ENCODE results near the gene TIMM23.

The TIMM23 gene

DNA sequence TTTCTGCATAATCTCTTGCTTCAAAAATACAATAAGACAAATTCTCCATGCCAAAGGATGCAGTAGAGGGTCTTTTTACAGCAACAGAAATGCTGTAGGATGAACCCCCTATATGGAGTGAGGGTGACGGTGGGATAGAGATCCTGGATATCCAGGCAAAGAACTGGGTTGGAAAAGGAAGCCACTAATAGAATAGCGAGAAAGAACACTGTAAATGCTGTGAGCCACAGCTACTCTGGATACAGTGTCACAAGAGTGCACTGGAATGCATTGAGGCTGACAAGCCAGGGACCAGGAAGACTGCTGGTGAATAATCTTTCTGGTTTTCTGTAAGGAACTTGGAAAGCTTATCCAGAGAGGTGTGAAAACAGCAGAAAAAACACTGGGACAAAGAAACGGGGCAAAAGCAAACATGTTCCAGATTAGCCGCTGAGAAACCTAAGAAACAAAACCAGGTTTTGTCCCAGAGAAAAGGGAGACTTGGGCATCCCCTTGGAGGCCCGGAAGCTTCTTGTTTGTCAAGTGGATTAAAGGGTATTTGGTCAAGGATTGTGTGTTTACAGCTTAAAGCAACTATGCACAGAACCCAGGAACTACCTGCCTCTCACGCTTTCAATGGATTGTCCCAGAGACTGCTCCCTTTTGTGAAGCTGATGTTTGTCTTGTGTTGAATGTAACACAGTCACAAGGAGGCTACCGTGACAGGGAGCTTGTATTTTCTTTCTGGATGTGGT is 79.9 kb downstream of the TIMM23 start:
- FAIRE-seq (no peak), DNase-seq (ENCODE audit: low spot score) (no peak)

DNA sequence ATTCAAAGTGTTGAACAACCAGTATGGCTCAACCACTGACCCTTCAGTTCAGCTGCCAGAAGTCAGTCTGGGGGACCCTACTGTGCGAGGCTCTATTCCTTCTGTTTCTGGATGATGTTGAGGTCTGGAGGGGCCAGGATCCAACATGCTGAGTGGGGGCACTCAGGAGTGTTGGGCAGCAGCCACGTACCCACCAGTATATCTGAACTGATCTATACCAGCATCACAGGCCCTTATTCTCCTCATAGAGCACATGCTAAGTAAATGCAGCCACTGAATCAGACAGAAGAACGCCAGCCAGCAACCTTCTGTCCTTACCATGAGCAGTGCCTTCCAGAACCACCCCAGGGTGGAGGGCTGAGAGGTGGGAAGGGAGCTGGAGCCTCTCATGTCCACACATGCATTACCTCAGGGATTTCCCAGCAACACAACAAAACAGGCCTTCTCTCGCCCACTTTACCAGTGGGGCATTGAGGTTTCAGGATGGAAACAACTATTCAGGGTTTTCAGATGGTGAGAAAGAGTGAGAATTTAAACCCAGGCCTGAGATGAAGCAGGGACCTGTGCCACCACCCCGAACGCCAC is 80.6 kb downstream of the TIMM23 start:
- FAIRE-seq (no peak), DNase-seq (ENCODE audit: low spot score) (no peak)
